HEK293 (cell line): ENCODE data around the gene UBR7.

Experiments
- KLF16 ChIP-seq: fragments of 450-650 bp; formaldehyde crosslinking; IDR thresholded peaks from 2 replicates; pipeline ENCODE4 v1.5.1; 2017; ENCODE audit warnings: missing biosample characterization, missing genetic modification characterization
- YY1 ChIP-seq: fragments of 450-650 bp; formaldehyde crosslinking; IDR thresholded peaks from 2 replicates; pipeline ENCODE4 v1.5.1; 2018; ENCODE audit warnings: missing biosample characterization, missing genetic modification characterization
- ZNF114 ChIP-seq: fragments of 450-650 bp; formaldehyde crosslinking; IDR thresholded peaks from 2 replicates; pipeline ENCODE4 v1.5.0; 2017; ENCODE audit warnings: missing biosample characterization, missing genetic modification characterization
- ZNF324 ChIP-seq: fragments of 450-650 bp; formaldehyde crosslinking; IDR thresholded peaks from 2 replicates; pipeline ENCODE4 v1.5.1; 2016; ENCODE audit warnings: missing biosample characterization, missing genetic modification characterization
- ZNF354C ChIP-seq: fragments of 450-650 bp; formaldehyde crosslinking; IDR thresholded peaks from 2 replicates; pipeline ENCODE4 v1.5.1; 2016; ENCODE audit warnings: missing biosample characterization, missing genetic modification characterization, low read depth, borderline replicate concordance
- ZNF747 ChIP-seq: fragments of 450-650 bp; formaldehyde crosslinking; IDR thresholded peaks from 2 replicates; pipeline ENCODE4 v1.5.1; 2016; ENCODE audit warnings: missing biosample characterization, missing genetic modification characterization
- TF ChIP-seq, protein P1 (sequence below): fragments of 450-650 bp; formaldehyde crosslinking; IDR thresholded peaks from 2 replicates; pipeline ENCODE4 v1.5.1; 2016; ENCODE audit warnings: missing biosample characterization, missing genetic modification characterization

DNA sequence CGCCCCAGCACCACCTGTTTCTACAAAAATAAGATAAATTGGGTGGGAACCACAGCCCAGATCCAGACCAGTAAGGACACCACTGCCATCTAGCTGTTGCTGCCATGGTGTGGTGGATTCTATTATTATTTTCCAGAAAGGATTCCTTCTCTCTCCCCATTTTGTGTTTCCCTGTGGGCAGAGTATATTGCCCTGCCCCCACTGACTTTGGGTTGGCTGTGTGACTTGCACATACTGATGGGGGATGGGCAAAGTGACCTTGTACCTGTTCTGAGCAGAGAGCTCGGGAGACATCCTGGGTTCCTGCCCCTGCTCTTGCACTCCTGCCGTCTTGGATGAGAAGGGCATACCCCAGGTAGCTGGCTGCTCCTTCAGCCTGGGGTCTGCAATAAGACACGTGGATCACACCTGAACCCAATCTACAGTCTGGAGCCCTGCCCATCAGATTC is 46.7 kb upstream of the UBR7 start:
- TF ChIP-seq, protein P1, sequence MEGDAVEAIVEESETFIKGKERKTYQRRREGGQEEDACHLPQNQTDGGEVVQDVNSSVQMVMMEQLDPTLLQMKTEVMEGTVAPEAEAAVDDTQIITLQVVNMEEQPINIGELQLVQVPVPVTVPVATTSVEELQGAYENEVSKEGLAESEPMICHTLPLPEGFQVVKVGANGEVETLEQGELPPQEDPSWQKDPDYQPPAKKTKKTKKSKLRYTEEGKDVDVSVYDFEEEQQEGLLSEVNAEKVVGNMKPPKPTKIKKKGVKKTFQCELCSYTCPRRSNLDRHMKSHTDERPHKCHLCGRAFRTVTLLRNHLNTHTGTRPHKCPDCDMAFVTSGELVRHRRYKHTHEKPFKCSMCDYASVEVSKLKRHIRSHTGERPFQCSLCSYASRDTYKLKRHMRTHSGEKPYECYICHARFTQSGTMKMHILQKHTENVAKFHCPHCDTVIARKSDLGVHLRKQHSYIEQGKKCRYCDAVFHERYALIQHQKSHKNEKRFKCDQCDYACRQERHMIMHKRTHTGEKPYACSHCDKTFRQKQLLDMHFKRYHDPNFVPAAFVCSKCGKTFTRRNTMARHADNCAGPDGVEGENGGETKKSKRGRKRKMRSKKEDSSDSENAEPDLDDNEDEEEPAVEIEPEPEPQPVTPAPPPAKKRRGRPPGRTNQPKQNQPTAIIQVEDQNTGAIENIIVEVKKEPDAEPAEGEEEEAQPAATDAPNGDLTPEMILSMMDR (tag by site-specific recombination) = no peak
- TF ChIP-seq ZNF354C (no peak), ZNF747 (tag by site-specific recombination) (no peak), ZNF324 (tag by site-specific recombination) (no peak), ZNF114 (tag by site-specific recombination) (no peak), YY1 (tag by site-specific recombination) (no peak), KLF16 (tag by site-specific recombination) (no peak)
